ENCODE measurements around the gene USH1G. TPM values are rescaled to one million over a fixed set of nuclear protein-coding genes. Genes with fewer than 3 reads are reported as not detected.
"Not testable (repeated sequence)": the region's sequence is repeated elsewhere in the genome, so short reads cannot be mapped to it uniquely, and the experiment has no call there.

The USH1G gene
- not detected in 2 replicates for total RNA-seq (2014; rRNA removed; shearing (Covaris generic); ENCODE audit: low replicate concordance)

DNA sequence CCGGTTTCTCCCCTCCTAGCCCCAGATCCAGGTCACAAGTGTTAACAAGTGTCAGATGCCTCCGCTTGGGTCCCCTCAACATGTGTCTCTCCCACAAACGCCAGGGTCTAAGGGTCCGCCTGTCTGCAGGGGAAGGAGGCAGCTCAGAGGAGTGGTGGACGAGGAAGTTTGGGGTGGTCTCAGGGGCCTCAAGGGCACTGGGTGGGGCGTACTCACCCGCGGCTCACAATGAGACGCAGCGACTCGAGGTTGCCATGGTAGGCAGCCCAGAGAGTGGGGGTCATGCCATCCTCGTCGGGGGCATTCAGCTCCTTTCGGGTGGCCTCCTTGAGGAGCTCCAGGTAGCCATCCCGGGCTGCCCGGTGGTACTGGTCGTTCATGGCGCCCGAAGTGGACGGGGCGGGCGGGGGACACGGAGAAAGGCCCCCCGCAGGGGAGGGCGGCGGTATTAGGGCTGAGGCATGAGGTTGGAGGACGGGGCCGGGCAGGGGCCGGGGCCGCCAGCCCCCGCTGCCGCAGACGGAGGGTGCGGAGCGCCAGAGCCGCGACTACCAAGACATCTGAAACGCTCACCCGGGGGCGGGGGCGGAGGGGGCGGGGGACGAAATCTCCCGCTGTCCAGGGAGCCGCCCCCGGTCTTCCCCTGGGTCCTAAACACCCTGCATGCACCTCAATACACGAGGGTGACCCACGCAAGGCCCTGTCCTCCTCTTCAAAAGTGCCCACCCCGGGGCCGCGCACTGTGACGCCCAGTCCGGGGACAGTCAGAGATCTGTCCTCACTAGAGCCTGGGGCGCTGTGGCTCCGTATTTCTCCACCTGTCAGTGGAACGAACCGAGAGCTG lies at the start of gene USH1G:
TSS of gene USH1G (minus strand) at position 562 of the 844 bp plus-strand sequence. CDS start at position 380, 182 bp downstream.
- in situ Hi-C loops (cut with HindIII; ENCODE audit: low pct_unique_long_range_greater_than_20kb, low sequenced_read_pairs) = no loop called here

DNA sequence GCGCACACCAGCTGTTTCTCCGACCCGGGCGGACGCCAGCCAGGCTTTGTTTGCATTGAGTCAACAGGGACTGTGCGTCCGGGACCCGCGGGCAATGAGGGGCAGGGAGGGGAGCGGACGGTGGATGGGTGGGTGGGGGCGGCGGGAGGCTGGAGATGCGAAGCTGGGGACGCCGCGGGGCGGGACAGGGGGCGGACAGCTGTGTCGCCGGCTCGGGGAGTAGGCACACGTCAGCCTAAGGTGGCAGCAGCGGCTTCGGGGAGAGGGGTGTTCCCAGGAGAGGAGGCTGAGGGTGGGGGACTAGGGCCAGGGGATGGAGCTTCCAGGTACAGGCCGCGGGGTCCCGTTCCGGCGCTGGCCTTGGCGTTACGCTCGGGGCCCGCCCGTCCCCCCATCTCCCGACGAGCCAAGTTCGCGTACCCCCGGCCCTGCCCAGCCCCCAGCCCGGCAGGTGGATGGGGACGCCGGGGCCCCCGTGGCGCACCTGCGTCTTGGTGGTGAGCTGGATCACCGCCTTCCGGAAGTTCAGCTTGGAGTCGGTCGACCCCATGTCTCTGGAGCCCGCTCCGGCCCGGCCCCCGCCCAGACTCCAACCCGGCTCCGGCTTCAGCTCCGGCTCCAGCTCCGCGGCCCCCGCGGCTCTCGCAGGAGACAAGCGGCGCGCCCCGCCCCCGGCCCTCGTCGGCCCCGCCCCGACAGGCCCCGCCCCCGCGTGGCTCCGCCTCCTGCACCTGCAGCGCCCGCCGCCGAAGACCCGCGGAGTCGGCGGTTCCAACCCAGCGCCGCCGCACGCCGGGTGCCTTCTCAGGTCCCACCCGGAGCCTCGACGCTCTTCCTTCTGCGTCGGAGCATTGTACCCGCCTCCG lies 49.3 kb upstream of the USH1G start, which contains the start of gene HID1:
TSS of gene HID1 (minus strand) at position 653 of the 866 bp plus-strand sequence. CDS start at position 550, 103 bp downstream.
- DNase-seq (ENCODE audit: low read depth) = no peak
- in situ Hi-C loops (cut with HindIII; ENCODE audit: low pct_unique_long_range_greater_than_20kb, low sequenced_read_pairs) = no loop called here

More for the DNA sequence above, at the start of gene USH1G:
- DNase-seq (ENCODE audit: low read depth) = peak; percentile 19

DNA sequence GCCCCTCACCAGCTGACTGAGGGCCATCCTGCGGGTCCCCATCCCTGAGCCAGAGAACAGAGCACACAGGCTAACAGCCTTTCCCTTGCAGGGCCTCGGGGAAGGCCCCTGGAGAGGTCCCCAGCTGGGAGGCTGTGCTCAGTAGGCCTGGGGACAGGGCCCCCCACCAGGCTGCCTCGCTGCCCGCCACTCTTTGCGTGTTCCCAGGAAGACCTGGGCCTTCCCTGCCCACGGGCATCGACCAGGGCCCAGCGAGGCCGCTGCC lies 48.7 kb upstream of the USH1G start:
- no peak for DNase-seq (ENCODE audit: low read depth)
- in situ Hi-C loops (cut with HindIII; ENCODE audit: low pct_unique_long_range_greater_than_20kb, low sequenced_read_pairs) = no loop called here

DNA sequence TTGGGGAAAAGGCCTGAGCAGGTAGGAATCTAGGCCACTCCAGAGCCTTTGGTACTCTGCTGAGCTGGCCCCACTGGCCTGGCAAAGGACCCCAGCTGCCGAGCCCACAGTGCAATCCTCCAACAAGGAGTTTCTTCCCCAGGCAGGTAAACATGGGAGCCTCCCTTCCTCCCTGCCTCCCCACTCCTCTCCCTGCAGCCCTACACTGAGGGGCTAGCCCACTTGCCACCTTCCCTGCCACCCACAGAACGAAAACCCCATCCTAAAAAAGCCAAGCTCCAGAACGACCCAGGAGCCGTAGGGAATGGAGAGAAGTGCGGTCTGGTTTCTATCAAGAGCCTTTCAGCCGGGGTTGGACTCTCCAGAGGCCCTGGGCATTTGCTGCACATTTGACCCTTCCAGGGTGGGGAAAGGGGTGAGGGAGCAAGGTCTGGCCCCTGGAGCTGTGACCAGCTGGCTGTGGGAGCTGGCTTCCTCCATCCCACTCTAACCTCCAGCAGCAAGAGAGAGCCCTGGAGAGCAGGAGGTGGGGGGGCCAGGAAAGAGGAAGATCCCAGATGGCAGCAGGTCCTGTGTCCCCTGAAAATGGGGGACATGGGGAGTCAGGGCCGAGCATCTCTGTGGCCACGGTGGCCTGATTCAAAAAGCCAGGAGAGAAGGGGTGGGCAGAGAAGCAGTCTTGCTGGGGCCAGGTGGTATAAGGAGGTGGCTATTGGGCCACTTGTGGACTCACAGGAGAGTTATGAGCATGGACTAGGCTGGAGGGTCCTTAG lies 48.2 kb upstream of the USH1G start:
- in situ Hi-C loops (cut with HindIII; ENCODE audit: low pct_unique_long_range_greater_than_20kb, low sequenced_read_pairs) = no loop called here

DNA sequence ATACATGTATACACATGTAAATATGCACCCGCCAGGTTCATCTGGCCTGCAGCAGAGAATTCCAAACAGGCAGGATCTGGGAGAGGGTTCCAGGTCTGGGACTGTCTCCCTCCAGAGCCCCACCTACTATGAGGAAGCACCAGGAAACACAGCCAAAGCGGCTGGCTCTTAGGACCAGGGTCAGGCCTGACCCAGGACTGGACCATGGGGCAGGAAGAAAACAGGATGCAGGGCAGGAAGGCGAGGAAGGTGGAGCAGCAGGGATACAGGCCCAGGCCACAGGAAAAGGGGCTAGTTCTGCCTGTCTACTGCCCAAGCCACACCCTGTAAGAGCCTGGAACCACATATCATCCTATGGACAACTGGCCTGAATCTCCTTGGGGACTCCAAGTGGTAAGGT lies 47.3 kb upstream of the USH1G start:
- in situ Hi-C loops (cut with HindIII; ENCODE audit: low pct_unique_long_range_greater_than_20kb, low sequenced_read_pairs) = no loop called here
- DNase-seq (ENCODE audit: low read depth) = no peak

More for the DNA sequence above, 48.2 kb upstream of the USH1G start:
- no peak for DNase-seq (ENCODE audit: low read depth)

DNA sequence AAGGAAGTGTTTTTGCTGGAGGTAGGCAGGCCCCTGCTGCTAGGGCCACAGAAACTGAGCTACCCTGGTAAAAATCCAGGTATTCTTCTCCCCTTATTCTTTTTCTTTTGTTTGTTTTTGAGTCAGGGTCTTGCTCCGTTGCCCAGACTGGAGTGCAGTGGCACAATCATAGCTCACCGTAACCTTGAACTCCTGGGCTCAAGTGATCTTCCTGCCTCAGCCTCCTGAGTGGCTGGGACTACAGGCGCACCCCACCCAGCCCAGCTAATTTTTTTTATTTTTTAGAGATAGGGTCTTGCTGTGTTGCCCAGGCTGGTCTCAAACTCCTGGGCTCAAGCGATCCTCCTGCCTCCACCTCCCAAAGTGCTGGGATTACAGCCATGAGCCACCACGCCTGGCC lies 46.4 kb upstream of the USH1G start:
- in situ Hi-C loops (cut with HindIII; ENCODE audit: low pct_unique_long_range_greater_than_20kb, low sequenced_read_pairs); DNase-seq (ENCODE audit: low read depth): not testable (repeated sequence)

DNA sequence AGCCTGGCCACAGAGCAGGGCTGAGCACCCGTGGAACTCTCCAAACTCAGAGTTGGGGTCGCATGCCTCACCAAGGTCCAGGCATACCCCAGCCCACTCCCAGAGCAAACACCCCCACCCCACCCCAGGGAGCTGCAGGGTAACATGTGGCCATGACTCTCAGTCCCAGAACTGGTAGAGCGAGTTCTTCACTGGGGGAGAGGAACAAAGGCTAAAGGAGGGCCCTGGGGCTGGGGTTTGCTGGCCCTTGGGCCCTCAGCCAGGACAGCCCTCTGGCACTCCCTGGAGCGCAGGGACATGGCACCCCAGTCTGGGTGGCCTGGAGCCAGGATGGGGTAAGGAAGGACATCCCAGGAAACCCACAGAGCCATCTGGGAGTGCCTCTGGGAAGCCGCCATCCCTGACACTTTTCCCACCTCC lies 45.3 kb upstream of the USH1G start:
- in situ Hi-C loops (cut with HindIII; ENCODE audit: low pct_unique_long_range_greater_than_20kb, low sequenced_read_pairs) = no loop called here
- DNase-seq (ENCODE audit: low read depth) = no peak

DNA sequence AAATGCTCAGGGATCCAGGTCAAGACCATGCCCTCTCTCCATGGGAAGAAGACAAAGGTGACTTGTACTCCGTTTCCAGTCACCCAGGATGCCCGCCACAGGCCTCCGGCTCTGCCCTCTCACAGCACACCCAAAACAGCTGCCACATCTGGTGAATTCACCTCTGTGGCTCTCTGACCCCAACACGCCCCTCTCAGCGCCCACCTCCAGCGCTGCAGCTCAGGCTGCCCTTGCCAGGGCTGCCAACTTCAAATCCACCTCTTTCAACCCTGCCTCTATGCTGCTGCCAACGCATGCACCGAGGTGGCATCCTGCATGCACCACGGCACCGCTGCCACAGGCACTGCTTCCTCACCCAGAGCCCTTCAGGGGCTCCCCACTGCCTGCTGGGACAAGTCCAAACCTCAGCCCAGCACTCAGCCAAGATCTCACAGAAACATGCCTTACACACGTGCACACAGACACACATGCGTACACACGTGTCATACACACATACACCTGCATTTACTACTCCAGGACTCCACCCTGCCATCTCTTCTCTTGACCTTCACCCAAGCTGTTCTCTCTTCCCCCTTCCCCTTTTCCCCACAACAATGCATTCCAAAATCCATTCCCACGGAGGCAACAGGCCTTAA lies 42.0 kb upstream of the USH1G start:
- in situ Hi-C loops (cut with HindIII; ENCODE audit: low pct_unique_long_range_greater_than_20kb, low sequenced_read_pairs) = no loop called here
- DNase-seq (ENCODE audit: low read depth) = no peak

DNA sequence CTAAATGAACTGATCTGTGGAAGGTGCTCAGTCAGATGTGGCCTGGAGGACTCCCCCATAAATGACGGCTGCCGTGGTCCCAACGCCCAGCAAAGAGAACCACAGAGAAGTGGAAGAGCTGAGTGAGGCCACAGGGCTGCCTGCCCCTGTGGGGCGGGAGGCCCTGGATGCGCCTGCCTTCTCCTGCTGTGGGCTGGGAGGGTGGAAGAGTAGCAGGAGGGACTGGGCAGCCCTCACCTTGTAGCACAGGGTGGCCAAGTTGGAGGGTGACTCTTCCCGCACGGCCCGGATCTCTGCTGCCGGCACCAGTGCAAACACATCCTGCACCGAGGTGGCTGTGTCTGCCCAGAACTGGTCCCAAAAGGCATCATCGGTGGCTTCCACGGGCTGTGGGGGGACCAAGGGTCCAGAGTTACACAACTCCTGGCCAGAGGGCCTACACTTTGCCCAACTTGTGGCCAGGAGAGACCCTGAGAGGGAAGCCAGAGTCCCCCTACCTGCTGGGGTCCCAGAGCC lies 41.2 kb upstream of the USH1G start:
- in situ Hi-C loops (cut with HindIII; ENCODE audit: low pct_unique_long_range_greater_than_20kb, low sequenced_read_pairs) = no loop called here
- no peak for DNase-seq (ENCODE audit: low read depth)

DNA sequence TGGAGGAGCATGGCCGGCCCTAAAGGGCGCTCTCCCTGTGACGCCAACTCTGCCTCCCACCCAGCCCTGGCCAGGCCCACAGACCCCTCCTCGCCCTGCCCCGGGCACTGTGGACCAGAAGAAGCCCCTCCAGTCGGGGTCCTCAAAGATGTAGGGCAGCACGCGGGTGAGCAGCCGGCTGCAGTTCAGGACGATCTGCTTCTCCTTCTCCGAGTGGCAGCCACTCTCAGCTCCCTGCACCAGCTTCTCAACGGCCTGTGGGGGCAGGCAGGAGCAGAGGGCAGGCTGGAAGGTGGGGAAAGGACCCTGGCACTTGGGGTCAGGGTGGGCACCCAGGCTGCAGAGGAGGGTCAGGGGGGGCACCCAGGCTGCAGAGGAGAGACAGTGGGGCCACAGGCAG lies 40.6 kb upstream of the USH1G start:
- in situ Hi-C loops (cut with HindIII; ENCODE audit: low pct_unique_long_range_greater_than_20kb, low sequenced_read_pairs) = no loop called here
- DNase-seq (ENCODE audit: low read depth) = no peak

DNA sequence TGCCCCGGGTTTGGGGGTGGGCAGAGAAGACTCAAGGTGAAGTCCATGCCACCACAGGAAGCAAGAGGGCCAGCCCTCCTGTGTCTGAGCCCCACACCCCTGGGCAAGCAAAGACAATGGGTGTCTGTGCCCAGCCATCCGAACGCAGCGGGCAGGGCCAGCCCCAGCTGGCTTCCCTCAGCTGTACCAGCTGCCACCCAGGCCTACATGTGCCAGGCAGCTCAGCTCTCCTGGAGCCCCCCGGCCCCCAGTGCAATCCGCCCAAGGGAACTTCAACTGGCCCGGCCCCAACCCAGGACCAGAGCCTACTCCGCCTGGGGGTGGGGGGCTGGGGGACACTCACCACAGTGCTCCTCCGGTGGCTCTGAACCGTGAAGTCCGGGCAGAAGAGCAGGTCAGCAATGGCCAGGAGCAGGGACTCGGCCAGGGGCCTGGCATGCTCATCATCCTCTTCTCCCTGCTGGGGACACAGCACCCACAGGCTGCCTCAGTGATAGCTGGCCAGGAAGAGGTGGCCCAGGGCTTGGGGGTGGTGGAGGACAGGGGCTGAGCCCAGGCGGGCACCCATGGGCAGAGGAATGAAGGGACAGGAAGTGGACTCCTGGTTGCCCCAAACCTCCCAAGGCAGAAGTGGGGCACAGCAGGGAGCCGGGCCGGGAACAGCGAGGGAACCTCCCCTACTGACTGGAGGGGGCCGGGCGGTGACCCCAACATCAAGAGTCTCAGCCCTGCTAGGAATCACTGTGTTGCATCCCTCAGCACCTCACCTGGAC lies 39.8 kb upstream of the USH1G start:
- DNase-seq (ENCODE audit: low read depth) = no peak
- in situ Hi-C loops (cut with HindIII; ENCODE audit: low pct_unique_long_range_greater_than_20kb, low sequenced_read_pairs) = no loop called here

DNA sequence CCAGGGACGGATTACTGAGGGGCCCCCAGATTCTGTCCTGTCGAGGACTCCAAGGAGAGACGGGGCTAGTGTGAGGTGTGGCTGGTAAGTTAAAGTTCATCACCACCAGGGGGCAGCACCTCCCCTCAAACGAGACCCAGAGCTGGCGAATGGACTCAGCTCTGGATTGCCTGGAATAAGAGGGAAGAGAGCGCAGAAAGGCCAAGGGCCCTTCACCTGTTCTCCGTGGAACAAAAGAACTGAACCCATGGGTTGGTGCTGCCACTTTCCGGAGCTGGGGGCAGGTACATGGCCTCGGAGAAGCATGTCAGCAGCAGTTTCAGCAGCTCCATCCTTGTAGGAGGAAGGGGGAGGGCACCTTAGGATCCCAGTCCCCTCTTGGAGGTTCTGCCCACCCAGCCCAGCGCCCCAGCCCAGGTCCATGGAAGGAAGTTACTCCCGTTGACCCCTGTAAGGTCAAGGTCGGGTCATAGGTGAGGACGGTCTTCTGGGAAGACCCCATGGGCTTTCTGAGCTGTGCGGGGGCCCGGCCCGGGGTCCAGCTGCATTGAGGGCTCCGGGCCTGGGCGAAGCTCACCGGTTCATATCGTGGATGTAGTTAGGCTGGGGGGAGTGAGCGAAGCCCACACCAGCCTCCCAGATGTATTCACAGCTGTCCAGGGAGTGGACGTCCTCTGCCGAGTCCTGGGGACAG lies 38.7 kb upstream of the USH1G start:
- in situ Hi-C loops (cut with HindIII; ENCODE audit: low pct_unique_long_range_greater_than_20kb, low sequenced_read_pairs) = no loop called here
- peak; percentile 71 for DNase-seq (ENCODE audit: low read depth)

DNA sequence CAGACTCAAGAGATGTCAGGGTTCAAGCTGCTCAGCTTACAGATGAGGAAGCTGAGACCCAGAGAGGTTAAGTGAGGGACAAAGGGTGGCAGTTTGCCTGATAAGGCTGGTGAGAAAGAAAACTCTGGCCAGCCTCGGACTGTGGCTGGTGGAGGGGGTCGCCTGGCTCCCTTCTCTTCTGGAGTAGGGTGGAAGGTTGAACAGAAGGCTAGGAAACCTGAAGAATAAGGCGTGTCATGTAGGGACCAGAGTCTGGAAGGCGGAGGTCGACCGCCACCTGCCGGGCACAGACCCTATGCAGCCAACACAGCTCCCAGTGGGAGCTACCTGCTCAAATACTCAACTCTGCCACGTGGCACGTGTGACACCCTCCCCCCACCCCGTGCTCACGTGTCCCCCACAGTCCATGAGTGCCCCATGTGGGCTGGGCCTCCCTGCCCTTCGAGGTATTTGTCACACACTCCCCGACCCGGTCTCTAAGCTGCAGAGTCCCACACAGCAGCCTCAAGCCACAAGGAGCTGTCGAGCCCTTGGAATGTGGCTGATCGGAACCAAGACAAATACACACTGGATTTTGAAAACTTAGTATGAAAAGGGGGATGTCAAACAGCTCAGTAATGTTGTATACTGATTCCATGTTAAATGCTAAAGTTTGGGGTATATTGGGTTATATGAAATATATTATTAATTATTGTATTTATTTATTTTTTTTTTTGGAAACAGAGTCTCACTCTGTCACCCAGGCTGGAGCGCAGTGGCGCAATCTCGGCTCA lies 37.7 kb upstream of the USH1G start:
- DNase-seq (ENCODE audit: low read depth) = peak; percentile 51
- in situ Hi-C loops (cut with HindIII; ENCODE audit: low pct_unique_long_range_greater_than_20kb, low sequenced_read_pairs) = no loop called here

DNA sequence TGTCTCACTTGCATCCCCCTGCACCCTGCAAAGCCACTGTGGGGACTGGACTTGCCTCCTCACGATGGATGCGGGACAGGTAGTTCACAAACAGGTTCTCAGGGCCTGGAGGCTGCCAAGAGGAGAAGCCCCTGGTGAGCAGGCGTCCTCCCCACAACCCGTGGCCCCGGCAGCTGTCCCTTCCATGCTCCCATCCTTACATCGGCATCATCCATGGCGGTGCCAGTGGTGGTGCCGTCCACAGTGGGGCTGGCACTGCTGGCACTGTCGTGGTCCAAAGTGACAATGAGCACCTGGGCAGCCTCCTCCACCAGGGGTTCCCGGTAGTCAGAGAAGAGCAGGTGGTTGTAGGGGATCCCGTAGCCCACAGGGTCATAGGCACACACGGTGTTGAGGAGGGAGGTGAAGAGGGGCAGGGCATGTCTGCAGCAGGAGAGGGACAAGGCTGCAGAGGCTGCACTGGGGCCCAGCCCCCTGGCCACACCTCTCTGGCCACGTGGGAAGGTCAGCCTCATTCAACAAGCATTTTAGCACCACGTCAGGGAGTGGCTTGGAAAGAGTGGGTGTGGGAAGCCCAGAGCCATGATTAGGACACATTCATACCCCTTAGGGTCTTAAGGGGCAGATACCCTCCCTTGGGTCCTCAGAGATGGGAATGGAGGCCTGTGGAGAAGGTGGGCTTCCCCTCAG lies 36.9 kb upstream of the USH1G start:
- DNase-seq (ENCODE audit: low read depth) = peak; percentile 48
- in situ Hi-C loops (cut with HindIII; ENCODE audit: low pct_unique_long_range_greater_than_20kb, low sequenced_read_pairs) = no loop called here

DNA sequence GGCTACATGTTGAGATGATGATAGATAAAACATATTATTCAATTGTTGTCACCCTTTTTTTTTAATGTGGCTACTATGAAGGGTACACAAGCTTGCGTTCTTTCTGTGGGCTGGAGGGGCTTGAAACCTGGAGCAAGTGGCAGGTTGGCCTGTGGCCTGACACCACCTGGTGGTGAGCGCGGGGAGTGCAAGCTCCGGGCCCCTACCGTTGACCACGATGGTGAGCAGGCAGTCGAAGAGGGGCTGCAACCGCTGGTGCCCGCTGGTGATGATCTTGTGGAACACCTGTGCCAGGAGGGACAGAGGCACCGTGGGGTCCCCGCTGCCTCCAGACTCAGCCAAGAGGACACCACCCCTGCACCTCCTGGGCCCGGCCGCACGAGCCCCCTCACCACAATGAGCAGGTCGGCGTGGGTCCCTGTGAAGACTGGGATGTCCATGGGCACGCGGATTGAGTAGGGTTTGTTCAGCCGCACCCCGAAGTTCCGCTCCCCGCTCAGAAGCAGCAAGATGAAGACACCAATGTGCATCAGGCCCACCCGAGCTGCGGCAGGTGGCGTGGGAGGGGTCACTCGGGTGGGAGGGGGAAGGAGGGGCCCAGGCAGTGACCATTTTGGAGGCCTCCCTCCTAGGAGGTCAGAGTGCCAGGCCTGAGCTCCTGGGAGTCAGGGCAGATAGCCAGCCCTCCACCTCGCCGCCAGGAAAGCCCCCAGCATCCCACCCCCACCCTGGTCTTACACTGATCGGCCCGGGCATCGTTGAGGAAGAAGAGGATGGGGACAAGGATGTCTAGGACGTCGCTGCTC lies 35.1 kb upstream of the USH1G start:
- in situ Hi-C loops (cut with HindIII; ENCODE audit: low pct_unique_long_range_greater_than_20kb, low sequenced_read_pairs) = no loop called here
- DNase-seq (ENCODE audit: low read depth) = peak; percentile 43
